Type B pancreatic cell (in vitro differentiated cells): ENCODE results near the gene PSMG1. TPM values are rescaled to one million over a fixed set of nuclear protein-coding genes. Genes with fewer than 3 reads are reported as not detected.

Source experiments
- DNase-seq: peaks from one replicate; pipeline ENCODE4 v3.0.0; 2021; ENCODE audit warnings: mixed read lengths; ENCODE audit not compliant: unreplicated experiment; ENCODE audit errors: extremely low spot score
- H3K27ac Mint-ChIP-seq: 2 replicates; pipeline ENCODE4 v1.8.0; 2021; ENCODE audit warnings: mild to moderate bottlenecking, mixed read lengths
- H3K27me3 Mint-ChIP-seq: 2 replicates; pipeline ENCODE4 v1.8.0; 2021; ENCODE audit warnings: mixed read lengths
- H3K36me3 Mint-ChIP-seq: 2 replicates; pipeline ENCODE4 v1.8.0; 2021; ENCODE audit warnings: mixed read lengths
- H3K4me1 Mint-ChIP-seq: one replicate; pipeline ENCODE4 v1.8.0; 2021; ENCODE audit warnings: mixed read lengths; ENCODE audit not compliant: unreplicated experiment
- H3K4me3 Mint-ChIP-seq: 2 replicates; pipeline ENCODE4 v1.8.0; 2021; ENCODE audit warnings: mild to moderate bottlenecking, mixed read lengths
- H3K9me3 Mint-ChIP-seq: 2 replicates; pipeline ENCODE4 v1.8.0; 2021; ENCODE audit warnings: mixed read lengths
- total RNA-seq: library from RNA; stranded (reverse); gene quantifications from 2 replicates; pipeline ENCODE4 v1.2.1, GENCODE V29; 2021; ENCODE audit warnings: low replicate concordance
- TF ChIP-seq, protein P1 (sequence below): fragments of 200-600 bp; sonication (generic); conservative IDR thresholded peaks from 2 replicates; pipeline ENCODE4 v1.5.0; 2021; ENCODE audit warnings: antibody characterized with exemption, mild to moderate bottlenecking

Gene PSMG1
- total RNA-seq, 1 donor from 2014 or later = 60.6 TPM

DNA sequence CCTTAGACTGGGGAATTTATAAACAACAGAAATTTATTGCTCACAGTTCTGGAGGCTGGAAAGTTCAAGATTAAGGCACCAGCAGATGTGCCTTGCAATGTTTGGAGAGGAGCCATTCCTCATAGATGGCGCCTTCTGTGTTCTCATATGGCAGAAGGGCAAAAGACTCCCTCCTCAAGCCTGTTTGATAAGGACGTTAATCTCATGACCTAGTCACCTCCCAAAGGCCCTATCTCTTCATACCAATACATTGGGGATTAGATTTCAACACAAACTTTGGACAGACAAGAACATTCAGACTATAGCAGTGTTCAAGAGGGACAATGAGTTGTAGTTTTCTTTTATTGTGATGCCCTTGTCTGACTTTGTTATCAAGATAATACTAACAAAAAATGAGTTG lies 34.3 kb downstream of the PSMG1 start:
- peaks cover 9% of the 10 kb centered on the region for H3K9me3 Mint-ChIP-seq
- no peaks in the 10 kb centered on the region for H3K4me1 Mint-ChIP-seq
- TF ChIP-seq, protein P1, sequence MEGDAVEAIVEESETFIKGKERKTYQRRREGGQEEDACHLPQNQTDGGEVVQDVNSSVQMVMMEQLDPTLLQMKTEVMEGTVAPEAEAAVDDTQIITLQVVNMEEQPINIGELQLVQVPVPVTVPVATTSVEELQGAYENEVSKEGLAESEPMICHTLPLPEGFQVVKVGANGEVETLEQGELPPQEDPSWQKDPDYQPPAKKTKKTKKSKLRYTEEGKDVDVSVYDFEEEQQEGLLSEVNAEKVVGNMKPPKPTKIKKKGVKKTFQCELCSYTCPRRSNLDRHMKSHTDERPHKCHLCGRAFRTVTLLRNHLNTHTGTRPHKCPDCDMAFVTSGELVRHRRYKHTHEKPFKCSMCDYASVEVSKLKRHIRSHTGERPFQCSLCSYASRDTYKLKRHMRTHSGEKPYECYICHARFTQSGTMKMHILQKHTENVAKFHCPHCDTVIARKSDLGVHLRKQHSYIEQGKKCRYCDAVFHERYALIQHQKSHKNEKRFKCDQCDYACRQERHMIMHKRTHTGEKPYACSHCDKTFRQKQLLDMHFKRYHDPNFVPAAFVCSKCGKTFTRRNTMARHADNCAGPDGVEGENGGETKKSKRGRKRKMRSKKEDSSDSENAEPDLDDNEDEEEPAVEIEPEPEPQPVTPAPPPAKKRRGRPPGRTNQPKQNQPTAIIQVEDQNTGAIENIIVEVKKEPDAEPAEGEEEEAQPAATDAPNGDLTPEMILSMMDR = no peak
- H3K27ac Mint-ChIP-seq = no peak overlapping the region
- no peak overlapping the region for H3K4me3 Mint-ChIP-seq
- DNase-seq = no peak
- H3K27me3 Mint-ChIP-seq = no peaks in the 10 kb centered on the region
- H3K36me3 Mint-ChIP-seq = no peaks in the 10 kb centered on the region

DNA sequence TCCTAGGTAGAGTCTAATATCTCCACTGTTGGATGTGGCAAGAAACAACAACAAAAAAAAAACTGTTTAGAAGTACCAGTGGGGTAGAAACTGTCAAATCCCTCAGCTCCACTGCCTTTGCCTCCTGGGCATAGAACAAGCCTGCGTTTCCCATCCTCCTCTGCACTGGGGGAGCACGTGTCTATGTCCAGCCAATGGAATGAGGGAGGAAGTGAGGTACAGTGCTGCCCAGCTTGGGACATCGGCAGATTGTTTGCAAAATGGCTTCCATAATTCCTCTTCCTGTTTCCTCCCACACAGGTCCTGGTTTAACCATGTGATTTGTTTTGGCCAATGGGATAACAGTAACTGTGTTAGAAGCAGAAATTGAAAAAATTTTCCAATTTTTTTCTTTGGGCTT lies 39.1 kb downstream of the PSMG1 start:
- Mint-ChIP-seq H3K4me3 (no peak overlapping the region), H3K4me1 (peaks cover 13% of the 10 kb centered on the region), H3K27me3 (peaks cover 6% of the 10 kb centered on the region), H3K36me3 (no peaks in the 10 kb centered on the region), H3K27ac (no peak overlapping the region), H3K9me3 (peaks cover 9% of the 10 kb centered on the region)
- TF ChIP-seq, protein P1 = no peak
- no peak for DNase-seq

GRCh38 chr21:39142972-39143371 lies 40.3 kb downstream of the PSMG1 start:
- Mint-ChIP-seq H3K27ac (no peak overlapping the region), H3K4me3 (no peak overlapping the region)

GRCh38 chr21:39141502-39141901 lies 41.7 kb downstream of the PSMG1 start:
- H3K9me3 Mint-ChIP-seq = peaks cover 9% of the 10 kb centered on the region
- H3K27me3 Mint-ChIP-seq = peaks cover 9% of the 10 kb centered on the region
- DNase-seq = no peak
- no peak overlapping the region for H3K4me3 Mint-ChIP-seq
- TF ChIP-seq, protein P1 = no peak
- H3K4me1 Mint-ChIP-seq = peaks cover 25% of the 10 kb centered on the region
- no peak overlapping the region for H3K27ac Mint-ChIP-seq
- H3K36me3 Mint-ChIP-seq = no peaks in the 10 kb centered on the region

More at GRCh38 chr21:39142972-39143371, 40.3 kb downstream of the PSMG1 start:
- TF ChIP-seq, protein P1 = no peak
- DNase-seq = no peak
- Mint-ChIP-seq H3K4me1 (peaks cover 17% of the 10 kb centered on the region), H3K27me3 (peaks cover 9% of the 10 kb centered on the region), H3K9me3 (peaks cover 9% of the 10 kb centered on the region), H3K36me3 (no peaks in the 10 kb centered on the region)

- no peaks in the 10 kb centered on the region for H3K9me3 Mint-ChIP-seq
- TF ChIP-seq, protein P1 = no peak
- H3K4me1 Mint-ChIP-seq = peaks cover 25% of the 10 kb centered on the region
- no peak for DNase-seq
- H3K36me3 Mint-ChIP-seq = no peaks in the 10 kb centered on the region
- peak overlapping the region; percentile 8 for H3K4me3 Mint-ChIP-seq
- peak overlapping the region; percentile 36 for H3K27ac Mint-ChIP-seq
- H3K27me3 Mint-ChIP-seq = peaks cover 9% of the 10 kb centered on the region
These were observed 45.7 kb downstream of the PSMG1 start for GRCh38 chr21:39137248-39138178.
